Mammary epithelial cell (primary cell): ENCODE data around the gene ZBTB8A.

Source experiments
- EZH2 ChIP-seq: IDR thresholded peaks from 2 replicates; pipeline ENCODE4 v1.6.1; 2012; ENCODE audit warnings: low read length, inconsistent platforms, borderline replicate concordance
- TF ChIP-seq, protein P1 (sequence below), 2 donors: IDR thresholded peaks in 1 of 2; conservative IDR thresholded peaks in 1 of 2; 2 replicates each; pipeline ENCODE4 v1.5.1; 2011 to 2012; ENCODE audit warnings: inconsistent platforms in 2 of 2, low read length in 2 of 2, mild to moderate bottlenecking in 2 of 2, control low read depth in 1 of 2, low read depth in 1 of 2; ENCODE audit not compliant: insufficient read depth in 1 of 2; ENCODE audit errors: extremely low read depth in 1 of 2

DNA sequence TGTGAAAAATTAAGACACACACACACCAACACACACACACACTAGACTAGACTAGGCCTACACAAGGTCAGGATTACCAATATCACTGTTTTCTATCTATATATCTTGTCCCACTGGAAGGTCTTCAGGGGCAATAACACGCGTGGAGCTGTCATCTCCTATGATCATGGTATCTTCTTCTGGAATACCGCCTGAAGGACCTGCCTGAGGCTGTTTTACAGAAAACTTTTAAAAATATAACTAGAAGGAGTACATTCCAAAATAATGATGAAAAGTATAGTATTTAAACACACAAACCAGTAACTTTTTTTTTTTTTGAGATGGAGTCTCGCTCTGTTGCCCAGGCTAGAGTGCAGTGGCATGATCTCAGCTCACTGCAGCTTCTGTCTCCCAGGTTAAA, 20.3 kb upstream of the ZBTB8A start:
- TF ChIP-seq, protein P1, sequence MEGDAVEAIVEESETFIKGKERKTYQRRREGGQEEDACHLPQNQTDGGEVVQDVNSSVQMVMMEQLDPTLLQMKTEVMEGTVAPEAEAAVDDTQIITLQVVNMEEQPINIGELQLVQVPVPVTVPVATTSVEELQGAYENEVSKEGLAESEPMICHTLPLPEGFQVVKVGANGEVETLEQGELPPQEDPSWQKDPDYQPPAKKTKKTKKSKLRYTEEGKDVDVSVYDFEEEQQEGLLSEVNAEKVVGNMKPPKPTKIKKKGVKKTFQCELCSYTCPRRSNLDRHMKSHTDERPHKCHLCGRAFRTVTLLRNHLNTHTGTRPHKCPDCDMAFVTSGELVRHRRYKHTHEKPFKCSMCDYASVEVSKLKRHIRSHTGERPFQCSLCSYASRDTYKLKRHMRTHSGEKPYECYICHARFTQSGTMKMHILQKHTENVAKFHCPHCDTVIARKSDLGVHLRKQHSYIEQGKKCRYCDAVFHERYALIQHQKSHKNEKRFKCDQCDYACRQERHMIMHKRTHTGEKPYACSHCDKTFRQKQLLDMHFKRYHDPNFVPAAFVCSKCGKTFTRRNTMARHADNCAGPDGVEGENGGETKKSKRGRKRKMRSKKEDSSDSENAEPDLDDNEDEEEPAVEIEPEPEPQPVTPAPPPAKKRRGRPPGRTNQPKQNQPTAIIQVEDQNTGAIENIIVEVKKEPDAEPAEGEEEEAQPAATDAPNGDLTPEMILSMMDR (conservative IDR thresholded peaks at IDR 0.05 in 1 of 2, IDR thresholded peaks at IDR 0.05 in 1 of 2; ENCODE audit: extremely low read depth in 1 of 2, insufficient read depth in 1 of 2, low read depth in 1 of 2, low read length in 2 of 2): no peak
- TF ChIP-seq EZH2: no peak
